GM23338 (cell line): ENCODE measurements around the gene PEX16. TPM values are rescaled to one million over a fixed set of nuclear protein-coding genes. Genes with fewer than 3 reads are reported as not detected.

ENCODE experiments used
- ATAC-seq: fragments of 200-7000 bp; cut with Tn5 transposase; 3 replicates; pipeline ENCODE4 v1.9.1; 2020
- DNase-seq: peaks from one replicate; pipeline ENCODE4 v3.0.0-alpha.2; 2015; ENCODE audit warnings: low spot score
- H2AFZ ChIP-seq: fragments of 200-600 bp; sonication (generic); 2 replicates; pipeline ENCODE4 v1.8.0; 2016; ENCODE audit warnings: antibody characterized with exemption, mild to moderate bottlenecking, moderate library complexity
- H3F3A ChIP-seq: fragments of 200-600 bp; sonication (generic); replicated peaks from 2 replicates; pipeline ENCODE4 v1.8.0; 2017; ENCODE audit warnings: antibody characterized with exemption, mixed run types, low read depth
- H3K27ac ChIP-seq: fragments of 200-600 bp; sonication (generic); 2 replicates; pipeline ENCODE4 v1.6.1; 2016; ENCODE audit warnings: low read depth
- H3K27me3 ChIP-seq: fragments of 200-600 bp; sonication (generic); 2 replicates; pipeline ENCODE4 v1.8.0; 2016; ENCODE audit warnings: mild to moderate bottlenecking, mixed run types, moderate library complexity; ENCODE audit not compliant: insufficient read depth
- H3K36me3 ChIP-seq: fragments of 200-600 bp; sonication (generic); 2 replicates; pipeline ENCODE4 v1.8.0; 2016; ENCODE audit warnings: mild to moderate bottlenecking; ENCODE audit not compliant: insufficient read depth
- H3K4me1 ChIP-seq: fragments of 200-600 bp; sonication (generic); 2 replicates; pipeline ENCODE4 v1.8.0; 2016; ENCODE audit warnings: mild to moderate bottlenecking, moderate library complexity; ENCODE audit not compliant: insufficient read depth
- H3K4me2 ChIP-seq: fragments of 200-600 bp; sonication (generic); 2 replicates; pipeline ENCODE4 v1.7.1; 2017; ENCODE audit warnings: mixed run types
- H3K4me3 ChIP-seq: fragments of 200-600 bp; sonication (generic); 2 replicates; pipeline ENCODE4 v1.6.1; 2016; ENCODE audit warnings: mixed run types
- H3K79me2 ChIP-seq: fragments of 200-600 bp; sonication (generic); replicated peaks from 2 replicates; pipeline ENCODE4 v1.8.0; 2017; ENCODE audit warnings: mild to moderate bottlenecking; ENCODE audit not compliant: insufficient read depth
- H3K9me2 ChIP-seq: fragments of 200-600 bp; sonication (generic); 2 replicates; pipeline ENCODE4 v1.8.0; 2017; ENCODE audit not compliant: insufficient read depth
- H4K20me1 ChIP-seq: fragments of 200-600 bp; sonication (generic); replicated peaks from 2 replicates; pipeline ENCODE4 v1.8.0; 2017; ENCODE audit warnings: mild to moderate bottlenecking; ENCODE audit not compliant: insufficient read depth
- H3K27ac Mint-ChIP-seq: 2 replicates; pipeline ENCODE4 v1.8.0; 2020; ENCODE audit warnings: inconsistent platforms, mild to moderate bottlenecking, moderate library complexity, mixed read lengths
- H3K27me3 Mint-ChIP-seq: 3 replicates; pipeline ENCODE4 v1.8.0; 2022; ENCODE audit warnings: low read depth, mild to moderate bottlenecking, moderate library complexity, mixed read lengths, inconsistent platforms; ENCODE audit not compliant: insufficient read depth, poor library complexity
- H3K36me3 Mint-ChIP-seq: 3 replicates; pipeline ENCODE4 v1.8.0; 2021; ENCODE audit warnings: low read depth, mild to moderate bottlenecking, inconsistent platforms, moderate library complexity, mixed read lengths
- H3K4me1 Mint-ChIP-seq: 3 replicates; pipeline ENCODE4 v1.8.0; 2020; ENCODE audit warnings: mild to moderate bottlenecking, inconsistent platforms, mixed read lengths
- H3K4me3 Mint-ChIP-seq: 3 replicates; pipeline ENCODE4 v1.8.0; 2021; ENCODE audit warnings: moderate library complexity, mild to moderate bottlenecking, inconsistent platforms, mixed read lengths
- H3K9me3 Mint-ChIP-seq: 3 replicates; pipeline ENCODE4 v1.8.0; 2020; ENCODE audit warnings: moderate library complexity, mild to moderate bottlenecking, inconsistent platforms, mixed read lengths
- CREB1 ChIP-seq: fragments of 250-450 bp; sonication (Bioruptor Pico); IDR thresholded peaks from 2 replicates; pipeline ENCODE4 v1.5.0; 2020; ENCODE audit warnings: low read depth, mild to moderate bottlenecking, moderate library complexity
- EZH2 ChIP-seq: fragments of 200-600 bp; sonication (generic); IDR thresholded peaks from one replicate; pipeline ENCODE4 v1.8.0; 2017; ENCODE audit warnings: antibody characterized with exemption, mild to moderate bottlenecking, low read depth; ENCODE audit not compliant: unreplicated experiment
- EZH2phosphoT487 ChIP-seq: fragments of 200-600 bp; sonication (generic); IDR thresholded peaks from one replicate; pipeline ENCODE4 v1.8.1; 2018; ENCODE audit warnings: antibody characterized with exemption; ENCODE audit not compliant: unreplicated experiment
- JUNB ChIP-seq: IDR thresholded peaks from one replicate; pipeline ENCODE4 v1.6.1; 2016; ENCODE audit warnings: antibody characterized with exemption; ENCODE audit not compliant: unreplicated experiment
- NANOG ChIP-seq: IDR thresholded peaks from 2 replicates; pipeline ENCODE4 v1.6.1; 2016; ENCODE audit warnings: antibody characterized with exemption, borderline replicate concordance
- POLR2AphosphoS5 ChIP-seq: IDR thresholded peaks from 2 replicates; pipeline ENCODE4 v1.6.1; 2016; ENCODE audit warnings: antibody characterized with exemption, low read depth
- STAT1 ChIP-seq: IDR thresholded peaks from one replicate; pipeline ENCODE4 v1.6.1; 2016; ENCODE audit warnings: antibody characterized with exemption; ENCODE audit not compliant: unreplicated experiment
- ZNF114 ChIP-seq: fragments of 250-450 bp; sonication (Bioruptor Pico); IDR thresholded peaks from 2 replicates; pipeline ENCODE4 v1.5.0; 2020; ENCODE audit warnings: mild to moderate bottlenecking, moderate library complexity
- ZNF331 ChIP-seq: fragments of 250-450 bp; sonication (Bioruptor Pico); IDR thresholded peaks from 2 replicates; pipeline ENCODE4 v1.5.0; 2020; ENCODE audit warnings: low read depth, mild to moderate bottlenecking, moderate library complexity
- ZNF462 ChIP-seq: fragments of 250-450 bp; sonication (Bioruptor Pico); IDR thresholded peaks from 2 replicates; pipeline ENCODE4 v1.5.0; 2020; ENCODE audit warnings: mild to moderate bottlenecking, moderate library complexity
- polyA plus RNA-seq: library from polyadenylated mRNA; unstranded; fragments of >200 nt; fragmentation: Nextera tagmentation; extraction: Ambion mirVana; gene quantifications from 2 replicates; pipeline ENCODE4 v1.2.1, GENCODE V29; 2016
- total RNA-seq: library from RNA; depleted of rRNA; stranded (reverse); fragments of >200 nt; shearing (Covaris generic); gene quantifications from 2 replicates; pipeline ENCODE4 v1.2.3, GENCODE V29; 2014
- TF ChIP-seq, protein P1 (sequence below): IDR thresholded peaks from 2 replicates; pipeline ENCODE4 v1.6.1; 2016; ENCODE audit warnings: antibody characterized with exemption
- TF ChIP-seq, protein P2 (sequence below), 2 experiments: fragments of 200-600 bp in 1 of 2; sonication (generic) in 1 of 2; conservative IDR thresholded peaks; 2 replicates each; pipeline versions ENCODE4 v1.5.1 to v1.6.1; 2016 to 2017; ENCODE audit warnings: antibody characterized with exemption in 2 of 2, low read depth in 2 of 2, mild to moderate bottlenecking in 2 of 2, moderate library complexity in 1 of 2
- TF ChIP-seq, protein P3 (sequence below): IDR thresholded peaks from one replicate; pipeline ENCODE4 v1.6.1; 2018; ENCODE audit warnings: antibody characterized with exemption; ENCODE audit not compliant: unreplicated experiment

Gene PEX16
- total and polyA plus RNA-seq, 2 experiments from 2014 or later, result 23.3 to 34.1 TPM

GRCh38 chr11:45913942-45914635, 3.6 kb downstream of the PEX16 start:
- no peaks in the 10 kb centered on the region for H3K27me3 ChIP-seq
- no peak for ATAC-seq
- TF ChIP-seq EZH2phosphoT487 (no peak), ZNF331 (CRISPR knock-in tag) (no peak), NANOG (no peak), ZNF114 (CRISPR knock-in tag) (no peak), STAT1 (no peak), JUNB (no peak), POLR2AphosphoS5 (no peak), EZH2 (no peak), ZNF462 (CRISPR knock-in tag) (no peak), CREB1 (CRISPR knock-in tag) (no peak)
- TF ChIP-seq, protein P1, sequence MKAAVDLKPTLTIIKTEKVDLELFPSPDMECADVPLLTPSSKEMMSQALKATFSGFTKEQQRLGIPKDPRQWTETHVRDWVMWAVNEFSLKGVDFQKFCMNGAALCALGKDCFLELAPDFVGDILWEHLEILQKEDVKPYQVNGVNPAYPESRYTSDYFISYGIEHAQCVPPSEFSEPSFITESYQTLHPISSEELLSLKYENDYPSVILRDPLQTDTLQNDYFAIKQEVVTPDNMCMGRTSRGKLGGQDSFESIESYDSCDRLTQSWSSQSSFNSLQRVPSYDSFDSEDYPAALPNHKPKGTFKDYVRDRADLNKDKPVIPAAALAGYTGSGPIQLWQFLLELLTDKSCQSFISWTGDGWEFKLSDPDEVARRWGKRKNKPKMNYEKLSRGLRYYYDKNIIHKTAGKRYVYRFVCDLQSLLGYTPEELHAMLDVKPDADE, result no peak
- TF ChIP-seq, protein P2, sequence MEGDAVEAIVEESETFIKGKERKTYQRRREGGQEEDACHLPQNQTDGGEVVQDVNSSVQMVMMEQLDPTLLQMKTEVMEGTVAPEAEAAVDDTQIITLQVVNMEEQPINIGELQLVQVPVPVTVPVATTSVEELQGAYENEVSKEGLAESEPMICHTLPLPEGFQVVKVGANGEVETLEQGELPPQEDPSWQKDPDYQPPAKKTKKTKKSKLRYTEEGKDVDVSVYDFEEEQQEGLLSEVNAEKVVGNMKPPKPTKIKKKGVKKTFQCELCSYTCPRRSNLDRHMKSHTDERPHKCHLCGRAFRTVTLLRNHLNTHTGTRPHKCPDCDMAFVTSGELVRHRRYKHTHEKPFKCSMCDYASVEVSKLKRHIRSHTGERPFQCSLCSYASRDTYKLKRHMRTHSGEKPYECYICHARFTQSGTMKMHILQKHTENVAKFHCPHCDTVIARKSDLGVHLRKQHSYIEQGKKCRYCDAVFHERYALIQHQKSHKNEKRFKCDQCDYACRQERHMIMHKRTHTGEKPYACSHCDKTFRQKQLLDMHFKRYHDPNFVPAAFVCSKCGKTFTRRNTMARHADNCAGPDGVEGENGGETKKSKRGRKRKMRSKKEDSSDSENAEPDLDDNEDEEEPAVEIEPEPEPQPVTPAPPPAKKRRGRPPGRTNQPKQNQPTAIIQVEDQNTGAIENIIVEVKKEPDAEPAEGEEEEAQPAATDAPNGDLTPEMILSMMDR (conservative IDR thresholded peaks at IDR 0.05; ENCODE audit: low read depth in 2 of 2), result no peak
- TF ChIP-seq, protein P3, sequence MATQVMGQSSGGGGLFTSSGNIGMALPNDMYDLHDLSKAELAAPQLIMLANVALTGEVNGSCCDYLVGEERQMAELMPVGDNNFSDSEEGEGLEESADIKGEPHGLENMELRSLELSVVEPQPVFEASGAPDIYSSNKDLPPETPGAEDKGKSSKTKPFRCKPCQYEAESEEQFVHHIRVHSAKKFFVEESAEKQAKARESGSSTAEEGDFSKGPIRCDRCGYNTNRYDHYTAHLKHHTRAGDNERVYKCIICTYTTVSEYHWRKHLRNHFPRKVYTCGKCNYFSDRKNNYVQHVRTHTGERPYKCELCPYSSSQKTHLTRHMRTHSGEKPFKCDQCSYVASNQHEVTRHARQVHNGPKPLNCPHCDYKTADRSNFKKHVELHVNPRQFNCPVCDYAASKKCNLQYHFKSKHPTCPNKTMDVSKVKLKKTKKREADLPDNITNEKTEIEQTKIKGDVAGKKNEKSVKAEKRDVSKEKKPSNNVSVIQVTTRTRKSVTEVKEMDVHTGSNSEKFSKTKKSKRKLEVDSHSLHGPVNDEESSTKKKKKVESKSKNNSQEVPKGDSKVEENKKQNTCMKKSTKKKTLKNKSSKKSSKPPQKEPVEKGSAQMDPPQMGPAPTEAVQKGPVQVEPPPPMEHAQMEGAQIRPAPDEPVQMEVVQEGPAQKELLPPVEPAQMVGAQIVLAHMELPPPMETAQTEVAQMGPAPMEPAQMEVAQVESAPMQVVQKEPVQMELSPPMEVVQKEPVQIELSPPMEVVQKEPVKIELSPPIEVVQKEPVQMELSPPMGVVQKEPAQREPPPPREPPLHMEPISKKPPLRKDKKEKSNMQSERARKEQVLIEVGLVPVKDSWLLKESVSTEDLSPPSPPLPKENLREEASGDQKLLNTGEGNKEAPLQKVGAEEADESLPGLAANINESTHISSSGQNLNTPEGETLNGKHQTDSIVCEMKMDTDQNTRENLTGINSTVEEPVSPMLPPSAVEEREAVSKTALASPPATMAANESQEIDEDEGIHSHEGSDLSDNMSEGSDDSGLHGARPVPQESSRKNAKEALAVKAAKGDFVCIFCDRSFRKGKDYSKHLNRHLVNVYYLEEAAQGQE, result no peak
- Mint-ChIP-seq H3K27me3 (peaks cover 15% of the 10 kb centered on the region), H3K9me3 (no peaks in the 10 kb centered on the region), H3K27ac (no peak overlapping the region), H3K36me3 (peaks cover 8% of the 10 kb centered on the region; the same call in 1 of the 3 replicates), H3K4me1 (peaks cover 5% of the 10 kb centered on the region; the same call in 2 of the 3 replicates), H3K4me3 (no peak overlapping the region)
- no peak overlapping the region for H2AFZ ChIP-seq
- H3K4me1 ChIP-seq, result peaks cover 9% of the 10 kb centered on the region
- no peaks in the 10 kb centered on the region for H3K36me3 ChIP-seq
- peaks cover 12% of the 10 kb centered on the region for H3F3A ChIP-seq
- no peaks in the 10 kb centered on the region for H3K9me2 ChIP-seq
- H3K4me2 ChIP-seq, result no peak overlapping the region
- peaks cover 8% of the 10 kb centered on the region for H3K79me2 ChIP-seq
- no peak overlapping the region for H3K27ac ChIP-seq
- no peak overlapping the region for H3K4me3 ChIP-seq
- peaks cover 8% of the 10 kb centered on the region for H4K20me1 ChIP-seq
- no peak for DNase-seq
